ENCODE results near the gene GPHN.

GPHN gene

GRCh38 chr14:66974397-66975025, 466.6 kb downstream of the GPHN start:
- no peaks in the 10 kb centered on the region for H3F3A ChIP-seq (ENCODE audit: insufficient read depth, low read length)
- H3K79me2 ChIP-seq (ENCODE audit: insufficient read depth, low read length): no peaks in the 10 kb centered on the region
- no peaks in the 10 kb centered on the region for H3K9me3 ChIP-seq (ENCODE audit: low read length)
- H3K9me2 ChIP-seq (ENCODE audit: low read depth, low read length): no peaks in the 10 kb centered on the region
- H3K9ac ChIP-seq (ENCODE audit: low read length): no peak overlapping the region
- H3K4me3 ChIP-seq (ENCODE audit: low read depth, low read length, poor library complexity, severe bottlenecking): no peak overlapping the region
- no peaks in the 10 kb centered on the region for H3K4me1 ChIP-seq (ENCODE audit: insufficient read depth, low read length, severe bottlenecking)
- no peaks in the 10 kb centered on the region for H3K36me3 ChIP-seq (ENCODE audit: insufficient read depth, low read length)
- no peaks in the 10 kb centered on the region for H4K20me1 ChIP-seq (ENCODE audit: insufficient read depth, low read length)
- no peak overlapping the region for H3K27ac ChIP-seq (ENCODE audit: low read depth, low read length, poor library complexity, severe bottlenecking)
- no peak overlapping the region for H3K4me2 ChIP-seq (ENCODE audit: low read length)
- H3K27me3 ChIP-seq (ENCODE audit: insufficient read depth, low read length): no peaks in the 10 kb centered on the region
- no peak overlapping the region for H2AFZ ChIP-seq (ENCODE audit: low read length)
- TF ChIP-seq EZH2 (IDR thresholded peaks at IDR 0.05; ENCODE audit: borderline replicate concordance, low read length): no peak
- TF ChIP-seq CTCF (IDR thresholded peaks at IDR 0.05; ENCODE audit: low read length): no peak

GRCh38 chr14:66975251-66975650, 467.3 kb downstream of the GPHN start:
- Histone ChIP-seq H3K9me3 (ENCODE audit: low read length) (no peaks in the 10 kb centered on the region), H3K4me1 (ENCODE audit: insufficient read depth, low read length, severe bottlenecking) (no peaks in the 10 kb centered on the region), H2AFZ (ENCODE audit: low read length) (no peak overlapping the region), H3K36me3 (ENCODE audit: insufficient read depth, low read length) (no peaks in the 10 kb centered on the region), H3K9me2 (ENCODE audit: low read depth, low read length) (no peaks in the 10 kb centered on the region), H3K79me2 (ENCODE audit: insufficient read depth, low read length) (no peaks in the 10 kb centered on the region), H3K4me3 (ENCODE audit: low read depth, low read length, poor library complexity, severe bottlenecking) (no peak overlapping the region), H3K9ac (ENCODE audit: low read length) (no peak overlapping the region), H4K20me1 (ENCODE audit: insufficient read depth, low read length) (no peaks in the 10 kb centered on the region), H3K27ac (ENCODE audit: low read depth, low read length, poor library complexity, severe bottlenecking) (no peak overlapping the region), H3K4me2 (ENCODE audit: low read length) (no peak overlapping the region), H3F3A (ENCODE audit: insufficient read depth, low read length) (no peaks in the 10 kb centered on the region), H3K27me3 (ENCODE audit: insufficient read depth, low read length) (no peaks in the 10 kb centered on the region)
- TF ChIP-seq EZH2 (IDR thresholded peaks at IDR 0.05; ENCODE audit: borderline replicate concordance, low read length) (no peak), CTCF (IDR thresholded peaks at IDR 0.05; ENCODE audit: low read length) (no peak)

- Histone ChIP-seq H3K4me3 (ENCODE audit: low read depth, low read length, poor library complexity, severe bottlenecking) (no peak overlapping the region), H3K36me3 (ENCODE audit: insufficient read depth, low read length) (no peaks in the 10 kb centered on the region), H3K27ac (ENCODE audit: low read depth, low read length, poor library complexity, severe bottlenecking) (no peak overlapping the region), H3K27me3 (ENCODE audit: insufficient read depth, low read length) (no peaks in the 10 kb centered on the region), H4K20me1 (ENCODE audit: insufficient read depth, low read length) (no peaks in the 10 kb centered on the region), H2AFZ (ENCODE audit: low read length) (no peak overlapping the region), H3K4me1 (ENCODE audit: insufficient read depth, low read length, severe bottlenecking) (no peaks in the 10 kb centered on the region), H3K9ac (ENCODE audit: low read length) (no peak overlapping the region), H3F3A (ENCODE audit: insufficient read depth, low read length) (no peaks in the 10 kb centered on the region), H3K4me2 (ENCODE audit: low read length) (no peak overlapping the region), H3K9me3 (ENCODE audit: low read length) (no peaks in the 10 kb centered on the region), H3K9me2 (ENCODE audit: low read depth, low read length) (no peaks in the 10 kb centered on the region), H3K79me2 (ENCODE audit: insufficient read depth, low read length) (no peaks in the 10 kb centered on the region)
- TF ChIP-seq EZH2 (IDR thresholded peaks at IDR 0.05; ENCODE audit: borderline replicate concordance, low read length) (no peak), CTCF (IDR thresholded peaks at IDR 0.05; ENCODE audit: low read length) (no peak)
These were observed 471.4 kb downstream of the GPHN start for GRCh38 chr14:66979101-66979974.
